OCI-LY1 (cell line): ENCODE results near the gene JAGN1.

ENCODE experiments used
- CTCF ChIP-seq: fragments of 200-600 bp; sonication (generic), shearing (Covaris generic); IDR thresholded peaks from 2 replicates; pipeline ENCODE4 v1.5.1; 2017; ENCODE audit warnings: mild to moderate bottlenecking, antibody characterized with exemption, low read length, moderate library complexity, mixed read lengths
- EZH2 ChIP-seq: fragments of 200-600 bp; sonication (generic), shearing (Covaris generic); IDR thresholded peaks from 2 replicates; pipeline ENCODE4 v1.8.0; 2017; ENCODE audit warnings: borderline replicate concordance, mixed run types, mild to moderate bottlenecking, antibody characterized with exemption, low read length, moderate library complexity, mixed read lengths

- no peak for TF ChIP-seq CTCF
- TF ChIP-seq EZH2: no peak
These were observed 2.9 kb upstream of the JAGN1 start for GRCh38 chr3:9887480-9887879.
